ENCODE data around the gene RRM1.
"Not testable (repeated sequence)": the region's sequence is repeated elsewhere in the genome, so short reads cannot be mapped to it uniquely, and the experiment has no call there.

RRM1 gene

DNA sequence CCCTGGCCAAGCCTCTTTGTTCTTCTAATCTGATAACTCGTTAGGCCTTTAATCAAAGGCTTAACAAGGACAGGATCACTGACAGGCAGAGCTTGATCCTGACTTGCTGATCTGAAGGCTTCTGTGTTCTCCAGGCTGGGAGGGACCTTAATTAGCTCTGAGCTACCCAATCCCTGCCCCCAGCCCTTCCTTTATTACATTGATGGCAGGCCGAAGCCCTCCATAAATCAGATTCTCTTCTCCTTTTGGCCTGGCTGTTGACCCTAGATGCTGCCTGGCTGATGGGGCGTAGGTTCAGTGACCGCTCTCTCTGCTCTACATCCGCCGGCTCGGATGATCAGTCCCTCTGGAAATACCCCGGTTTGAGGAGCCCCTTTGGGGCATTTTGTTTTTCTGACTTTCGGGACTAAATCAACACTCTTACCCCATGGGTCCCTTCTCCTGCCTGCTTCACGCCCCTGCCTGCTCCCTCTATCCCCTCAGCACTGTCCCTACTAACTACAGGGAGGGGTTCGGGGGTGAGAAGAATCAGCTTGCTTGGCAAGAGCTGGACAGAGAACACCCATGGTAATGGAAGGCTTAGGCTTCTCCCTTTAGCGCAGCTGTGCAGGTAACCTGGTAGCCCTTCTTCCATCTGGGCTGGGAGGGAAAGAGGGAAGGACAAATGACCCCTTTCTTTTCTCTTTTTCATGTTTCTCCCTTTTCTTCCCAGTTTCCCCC is 10.0 kb upstream of the RRM1 start:
- no peak for DNase-seq

DNA sequence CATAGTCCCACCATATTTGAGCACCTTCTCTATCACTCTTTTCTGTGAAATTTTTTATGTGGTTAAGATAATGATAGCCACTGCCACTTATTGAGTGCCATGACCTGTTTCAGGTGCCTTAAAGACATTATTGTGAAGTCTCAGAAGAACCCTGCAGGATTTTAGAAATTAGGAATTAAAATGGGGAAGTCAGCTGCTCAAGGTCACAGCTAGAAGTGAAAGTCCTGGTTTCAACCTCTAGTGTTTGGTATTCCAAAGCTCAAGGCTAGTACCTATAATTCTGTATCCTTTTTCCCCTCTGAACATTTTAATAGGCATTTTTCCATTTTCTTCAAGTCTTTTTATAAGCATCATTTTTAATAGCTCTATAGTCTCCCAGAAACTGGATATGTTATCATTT is 9.0 kb upstream of the RRM1 start:
- no peak for DNase-seq

DNA sequence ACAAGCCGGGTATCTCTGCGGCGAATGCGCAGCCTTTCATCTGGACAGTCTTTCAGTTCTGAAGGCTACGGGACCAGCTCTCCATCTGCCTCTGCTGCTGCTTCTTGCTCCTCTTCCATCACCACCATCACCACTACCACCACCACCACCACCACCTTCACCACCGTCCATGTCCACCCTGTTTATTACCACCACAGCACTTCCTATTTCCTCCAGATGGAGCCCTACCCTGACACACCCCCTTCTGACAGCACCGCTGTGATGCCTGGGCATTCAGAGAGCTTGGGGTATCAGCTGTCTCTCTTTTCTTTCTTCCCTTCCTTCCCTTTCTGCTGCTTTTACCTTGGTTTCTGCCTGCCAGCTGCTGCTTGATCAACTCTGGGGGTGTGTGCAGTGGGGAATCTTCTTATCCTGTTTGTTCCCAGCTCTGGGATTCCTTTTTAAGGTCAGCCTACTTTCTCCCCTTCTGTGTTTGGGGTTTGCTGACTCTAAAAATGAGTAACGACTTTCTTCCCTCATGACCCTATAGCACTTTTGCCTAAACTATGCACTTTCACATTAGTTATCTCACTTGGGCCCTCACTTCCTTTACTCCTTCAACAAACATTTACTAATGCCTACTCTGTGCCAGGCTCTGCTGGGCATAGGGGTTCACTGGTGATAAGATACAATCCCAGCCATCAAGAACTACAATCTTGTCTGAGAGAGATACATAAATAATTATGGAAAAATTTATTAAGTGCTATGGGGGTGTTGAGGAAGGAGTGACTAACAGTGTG is 7.8 kb upstream of the RRM1 start:
- no peak for DNase-seq

DNA sequence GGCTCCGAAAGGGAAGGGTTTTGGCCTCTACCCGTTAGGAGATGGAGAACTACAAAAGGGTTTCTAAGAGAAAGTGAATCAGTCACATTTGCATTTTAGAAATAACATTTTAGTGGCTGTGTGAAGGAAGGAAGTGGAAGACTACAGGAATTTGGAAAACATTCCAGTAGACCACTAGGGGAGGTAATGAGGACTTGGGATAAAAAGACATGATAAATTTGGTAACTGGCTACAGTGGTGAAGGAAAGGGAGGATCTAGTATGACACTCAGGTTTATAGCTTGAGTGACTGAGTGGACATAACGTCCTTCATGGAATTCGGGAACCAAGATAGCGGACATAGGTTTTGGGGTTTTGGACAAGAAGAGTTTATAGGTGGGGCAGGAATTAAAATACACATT is 7.0 kb upstream of the RRM1 start:
- DNase-seq: no peak

DNA sequence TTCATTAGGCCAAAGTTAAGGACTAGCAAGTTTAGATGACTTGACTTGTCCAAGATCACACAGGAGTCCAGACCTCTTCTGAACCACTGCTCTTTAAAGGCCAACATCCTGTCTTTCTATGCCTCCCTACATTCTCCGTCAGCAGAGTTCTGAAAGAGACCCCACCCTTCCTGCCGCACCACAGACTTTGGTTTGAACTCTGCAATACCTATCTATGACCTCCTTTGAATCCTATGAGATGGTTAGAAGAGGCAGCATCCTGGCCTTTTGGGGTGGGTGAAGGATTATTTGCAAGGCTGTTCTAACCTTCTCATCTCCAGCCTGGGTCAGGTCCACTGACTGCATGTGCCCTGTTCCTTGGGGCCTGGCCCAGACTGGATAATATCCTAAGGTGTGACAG is 4.3 kb upstream of the RRM1 start:
- DNase-seq: peak in 2 of 4 experiments; percentile 27 to 28

DNA sequence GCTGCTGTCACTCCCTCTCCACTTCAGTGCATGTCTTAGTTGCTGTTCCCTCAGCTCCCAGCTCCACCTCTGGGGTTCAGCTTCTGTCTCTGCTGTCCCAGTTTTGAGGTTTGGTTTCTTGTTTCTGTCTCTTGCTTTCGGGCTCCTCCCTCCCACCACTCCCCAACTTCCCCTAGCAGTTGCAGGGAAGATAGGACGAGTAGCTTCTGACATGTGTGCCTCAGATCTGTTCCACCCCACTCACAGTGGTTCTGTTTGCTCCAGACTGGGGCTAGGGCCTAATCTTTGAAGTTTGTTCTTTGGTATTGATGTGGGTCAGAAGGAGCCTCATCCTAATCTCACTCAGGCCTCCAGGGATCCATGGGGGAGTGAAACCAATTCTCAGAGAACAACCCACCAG is 2.6 kb upstream of the RRM1 start:
- no peak for DNase-seq

DNA sequence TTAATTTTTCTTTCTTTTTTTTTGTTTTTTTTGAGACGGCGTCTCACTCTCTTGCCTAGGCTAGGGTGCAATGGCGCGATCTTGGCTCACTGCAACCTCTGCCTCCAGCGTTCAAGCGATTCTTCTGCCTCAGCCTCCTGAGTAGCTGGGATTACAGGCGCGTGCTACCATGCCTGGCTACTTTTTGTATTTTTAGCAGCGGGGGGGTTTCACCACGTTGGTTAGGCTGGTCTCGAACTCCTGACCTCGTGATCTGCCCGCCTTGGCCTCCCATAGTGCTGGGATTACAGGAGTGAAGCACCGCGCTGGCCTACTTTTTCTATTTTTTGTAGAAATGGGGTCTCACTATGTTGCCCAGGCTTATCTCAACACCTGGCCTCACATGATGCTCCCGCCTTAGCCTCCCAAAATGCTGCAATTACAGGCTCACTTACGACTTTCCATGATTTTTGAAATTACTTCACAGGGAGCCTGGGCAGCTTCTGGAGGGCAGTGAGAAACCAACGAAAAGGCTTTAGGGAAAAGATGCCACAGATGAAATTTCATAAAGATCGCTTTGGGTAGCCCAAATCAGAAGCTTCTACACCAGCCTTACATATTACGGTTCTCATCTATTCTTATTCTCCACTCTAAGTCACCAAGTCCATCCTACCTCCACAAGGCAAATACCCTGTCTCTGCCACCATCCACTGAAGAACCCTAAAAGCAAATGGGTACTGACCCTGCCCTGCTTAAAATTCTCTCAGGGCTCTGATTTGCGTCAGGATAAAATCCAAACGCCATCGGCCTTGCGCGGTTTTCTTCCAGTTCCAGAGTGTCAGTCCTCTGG is 866 bp upstream of the RRM1 start:
- no peak for DNase-seq

DNA sequence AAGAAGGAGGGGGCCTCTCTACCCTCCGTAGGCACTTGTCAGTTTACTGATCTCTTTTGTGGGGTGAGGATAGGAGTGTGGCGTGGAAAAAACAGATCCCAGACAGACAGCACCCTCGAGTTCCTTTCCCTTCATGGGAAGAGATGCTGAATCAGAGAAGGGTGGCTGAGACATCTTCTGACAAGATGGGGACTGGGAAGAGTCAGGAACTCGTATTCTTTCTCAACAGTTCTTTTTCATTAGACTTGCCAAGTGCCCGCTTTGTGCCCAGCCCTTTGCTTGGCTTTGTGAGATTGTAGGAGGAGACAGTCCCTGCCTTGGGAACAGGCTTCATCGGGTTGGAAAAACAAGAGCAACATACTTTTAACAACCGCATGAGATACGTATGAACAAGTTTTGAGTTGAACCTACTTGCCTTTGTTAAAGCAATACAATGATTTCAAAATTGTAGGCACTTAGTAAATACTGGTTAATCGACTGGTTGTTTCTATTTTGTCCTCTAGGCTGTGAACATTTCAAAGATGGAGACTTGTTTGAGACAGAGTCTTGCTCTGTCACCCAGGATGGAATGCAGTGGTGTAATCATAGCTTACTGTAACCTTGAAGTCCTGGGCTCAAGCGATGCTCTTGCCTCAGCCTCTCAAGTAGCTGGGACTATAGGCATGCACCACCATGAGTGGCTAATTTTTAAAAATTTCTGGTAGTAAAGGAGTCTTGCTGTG is 1.1 kb downstream of the RRM1 start:
- DNase-seq: no peak

DNA sequence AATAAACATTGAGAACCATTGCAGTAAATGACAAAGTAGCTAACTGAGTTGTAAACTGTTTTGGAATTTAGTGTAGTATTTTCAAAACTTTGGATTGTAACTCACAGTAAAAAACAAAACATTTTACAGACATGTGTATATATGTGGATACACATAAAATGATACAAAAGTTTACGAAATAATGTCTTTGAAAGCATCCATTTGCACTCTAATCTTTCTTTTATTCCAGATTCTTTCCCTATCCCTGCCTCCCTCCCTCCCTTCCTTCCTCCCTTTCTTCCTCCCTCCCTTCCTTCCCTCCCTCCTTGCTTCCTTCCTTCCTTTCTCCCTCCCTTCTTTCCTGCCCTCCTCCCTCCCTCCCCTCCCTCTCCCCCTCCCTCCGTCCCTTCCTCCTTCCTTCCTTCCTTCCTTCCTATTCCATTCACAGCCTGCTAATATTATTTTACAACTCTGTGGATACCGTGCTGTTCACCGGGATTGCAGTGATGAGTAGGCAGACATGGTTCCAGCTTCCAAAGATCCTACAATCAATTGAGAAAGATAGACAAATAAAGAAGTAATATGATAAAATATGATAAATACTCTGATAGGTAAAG is 3.5 kb downstream of the RRM1 start:
- no peak for DNase-seq

DNA sequence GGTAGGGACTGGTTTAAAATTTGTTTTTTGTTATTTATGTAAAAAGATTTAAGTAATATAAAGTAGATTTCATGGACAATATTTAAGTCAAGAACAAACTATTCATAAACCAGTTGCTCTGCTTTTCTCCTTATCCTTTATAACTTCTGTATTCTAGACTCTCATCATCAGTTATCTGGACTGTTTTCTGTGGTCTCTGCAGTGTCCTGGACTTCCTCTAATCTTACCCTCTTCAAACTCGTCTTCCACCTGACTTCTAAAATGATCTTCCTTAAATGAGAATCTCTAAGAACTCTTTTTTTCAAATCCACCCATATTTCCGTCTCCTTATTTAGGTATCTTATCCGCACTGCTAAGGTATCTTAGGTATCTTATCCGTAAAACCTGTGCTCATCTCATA is 8.1 kb downstream of the RRM1 start:
- no peak for DNase-seq

DNA sequence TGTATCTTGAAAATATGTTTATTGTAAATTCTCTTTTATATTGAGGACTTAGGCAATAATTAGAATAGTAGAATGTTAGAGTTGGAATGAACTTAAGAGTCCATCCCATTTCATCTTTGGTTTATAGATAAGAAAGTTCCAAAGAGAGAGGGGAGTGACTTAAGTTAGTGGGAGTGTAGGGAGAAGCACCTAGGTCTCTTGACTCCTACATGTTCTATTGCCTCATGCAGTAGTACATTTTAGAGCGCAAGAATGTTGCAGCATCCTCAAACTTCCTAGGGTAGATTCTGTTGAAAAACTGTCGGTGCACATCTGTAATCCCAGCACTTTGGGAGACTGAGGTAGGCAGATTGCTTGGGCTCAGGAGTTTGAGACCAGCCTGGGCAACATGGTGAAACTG is 8.7 kb downstream of the RRM1 start:
- DNase-seq: no peak

DNA sequence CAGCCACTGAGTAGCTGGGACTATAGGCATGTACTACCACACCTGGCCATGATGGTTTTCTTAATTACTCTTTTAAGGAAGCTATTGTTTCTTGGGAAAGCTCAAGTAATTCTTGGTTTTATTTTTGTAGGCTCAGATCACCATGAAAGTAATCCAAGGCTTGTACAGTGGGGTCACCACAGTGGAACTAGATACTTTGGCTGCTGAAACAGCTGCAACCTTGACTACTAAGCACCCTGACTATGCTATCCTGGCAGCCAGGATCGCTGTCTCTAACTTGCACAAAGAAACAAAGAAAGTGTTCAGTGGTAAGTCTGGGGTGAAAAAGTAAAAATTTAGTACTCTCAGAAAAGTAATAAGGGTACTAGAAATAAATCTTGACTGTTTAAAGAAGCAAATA is 11.3 kb downstream of the RRM1 start:
- no peak for DNase-seq

DNA sequence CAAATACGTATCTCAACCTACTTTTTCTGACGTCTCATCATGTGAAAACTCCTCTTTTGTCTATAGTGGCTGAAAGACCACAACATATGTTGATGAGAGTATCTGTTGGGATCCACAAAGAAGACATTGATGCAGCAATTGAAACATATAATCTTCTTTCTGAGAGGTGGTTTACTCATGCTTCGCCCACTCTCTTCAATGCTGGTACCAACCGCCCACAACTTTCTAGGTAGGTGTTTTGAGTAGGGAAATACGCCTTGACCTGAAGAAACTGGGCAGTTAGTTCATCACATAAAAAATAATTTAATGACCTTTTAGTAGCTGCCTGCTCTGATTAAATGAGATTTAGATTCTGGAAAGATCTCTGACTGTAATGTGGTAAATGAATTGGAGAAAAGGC is 17.2 kb downstream of the RRM1 start:
- DNase-seq: no peak

DNA sequence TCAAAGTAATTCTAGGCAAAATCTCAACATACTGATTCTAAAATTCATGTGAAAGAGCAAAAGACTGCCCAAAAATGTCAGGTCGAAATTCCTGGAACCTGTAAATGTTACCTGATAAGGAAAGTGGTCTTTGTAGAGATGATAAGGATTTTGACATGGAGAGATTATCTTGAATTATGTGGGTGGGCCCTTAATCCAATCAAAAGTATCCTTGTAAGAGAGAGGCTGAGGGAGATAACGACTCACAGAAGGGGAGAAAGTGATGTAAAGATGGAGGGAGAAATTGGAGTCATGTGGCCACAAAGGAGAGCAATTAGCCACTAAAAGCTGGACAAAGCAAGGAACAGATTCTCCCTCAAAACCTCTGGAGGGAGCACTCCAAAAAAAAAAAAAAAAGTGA is 20.5 kb downstream of the RRM1 start:
- DNase-seq: no peak

DNA sequence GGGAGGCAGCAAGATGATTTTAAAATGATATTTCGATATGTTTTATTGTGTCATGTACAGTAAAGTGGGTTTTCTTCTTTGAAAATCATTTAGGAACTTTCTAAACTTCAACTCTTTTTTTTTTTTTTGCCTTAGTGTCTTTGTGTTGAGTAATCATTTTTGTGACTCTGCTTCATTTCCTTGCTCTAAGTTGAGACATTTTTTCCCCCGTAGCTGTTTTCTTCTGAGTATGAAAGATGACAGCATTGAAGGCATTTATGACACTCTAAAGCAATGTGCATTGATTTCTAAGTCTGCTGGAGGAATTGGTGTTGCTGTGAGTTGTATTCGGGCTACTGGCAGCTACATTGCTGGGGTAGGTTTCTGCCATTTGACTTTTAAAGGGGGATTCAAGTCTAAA is 23.5 kb downstream of the RRM1 start:
- no peak for DNase-seq

DNA sequence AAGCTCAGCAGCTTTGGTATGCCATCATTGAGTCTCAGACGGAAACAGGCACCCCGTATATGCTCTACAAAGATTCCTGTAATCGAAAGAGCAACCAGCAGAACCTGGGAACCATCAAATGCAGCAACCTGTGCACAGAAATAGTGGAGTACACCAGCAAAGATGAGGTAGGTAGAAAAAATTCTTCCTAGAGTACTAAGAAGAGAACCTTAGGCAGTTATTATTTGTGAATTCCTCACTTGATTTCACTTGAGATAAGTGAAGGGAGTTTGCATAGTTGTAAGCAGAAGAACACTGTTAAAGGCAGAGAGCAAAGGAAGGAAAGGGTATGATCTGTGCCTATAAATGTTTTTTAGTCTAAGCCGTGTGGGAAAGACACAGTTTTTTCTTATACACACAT is 28.6 kb downstream of the RRM1 start:
- DNase-seq: no peak

DNA sequence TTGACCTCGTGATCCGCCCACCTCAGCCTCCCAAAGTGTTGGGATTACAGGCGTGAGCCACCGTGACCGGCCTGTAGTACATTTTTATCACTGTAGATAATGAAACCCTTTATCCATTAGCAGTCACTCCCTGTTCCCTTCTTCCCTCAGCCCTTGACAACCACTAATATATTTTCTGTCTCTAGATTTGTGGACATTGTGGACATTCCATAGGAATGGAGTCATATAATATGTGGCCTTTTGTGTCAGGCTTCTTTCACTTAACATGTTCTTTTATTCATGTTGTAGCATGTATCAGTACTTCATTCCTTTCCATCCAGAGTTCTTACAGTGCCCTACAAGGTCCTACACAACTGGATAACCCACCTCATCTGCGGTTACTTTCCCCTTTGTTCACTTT is 30.5 kb downstream of the RRM1 start:
- no peak for DNase-seq

DNA sequence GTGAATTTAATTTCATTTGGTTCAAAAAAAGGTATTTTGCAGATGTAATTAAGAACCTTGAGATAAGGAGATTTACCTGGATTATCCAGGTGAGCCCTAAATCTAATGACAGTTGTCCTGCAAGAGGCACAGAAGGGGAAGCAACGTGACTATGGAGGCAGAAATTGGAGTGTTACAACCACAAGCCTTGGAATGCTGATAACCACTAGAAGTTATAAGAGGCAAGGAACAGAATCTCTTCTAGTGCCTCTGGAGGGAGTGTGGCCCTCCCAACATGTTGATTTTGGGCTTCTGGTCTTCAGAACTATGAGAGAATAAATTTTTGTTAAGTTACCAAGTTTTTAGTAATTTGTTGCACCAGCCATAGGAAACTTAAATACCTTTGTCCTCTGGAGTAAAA is 32.8 kb downstream of the RRM1 start:
- no peak for DNase-seq

DNA sequence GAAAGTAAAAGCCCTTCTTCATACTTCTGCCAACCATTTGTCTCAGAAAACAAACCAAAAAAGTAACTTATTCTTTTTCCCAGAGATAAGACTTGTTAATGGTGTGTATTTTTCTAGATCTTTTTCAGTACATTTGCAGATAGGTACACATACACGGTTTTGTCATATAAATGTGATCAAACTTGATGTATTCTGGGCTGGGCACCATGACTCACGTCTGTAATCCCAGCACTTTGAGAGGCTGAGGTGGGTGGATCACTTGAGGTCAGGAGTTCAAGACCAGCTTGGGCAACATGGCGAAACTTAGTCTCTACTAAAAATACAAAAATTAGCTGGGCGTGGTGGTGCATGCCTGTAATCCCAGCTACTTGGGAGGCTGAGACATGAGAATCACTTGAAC is 35.6 kb downstream of the RRM1 start:
- DNase-seq: not testable (repeated sequence)

DNA sequence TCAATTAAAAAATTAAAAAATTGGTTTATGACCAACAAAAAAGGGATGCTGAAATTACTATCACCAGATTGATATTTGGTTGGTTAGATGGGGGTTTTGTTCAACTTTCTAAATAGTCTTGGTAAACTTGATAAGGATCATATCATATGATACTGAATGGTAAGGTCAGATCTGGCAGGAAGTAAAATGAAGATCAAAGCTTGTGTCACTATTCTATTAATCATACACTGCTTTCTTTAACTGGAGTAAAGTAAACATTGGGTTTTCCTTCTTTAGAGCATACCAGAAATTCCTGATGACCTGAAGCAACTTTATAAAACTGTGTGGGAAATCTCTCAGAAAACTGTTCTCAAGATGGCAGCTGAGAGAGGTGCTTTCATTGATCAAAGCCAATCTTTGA is 40.2 kb downstream of the RRM1 start:
- DNase-seq: no peak

DNA sequence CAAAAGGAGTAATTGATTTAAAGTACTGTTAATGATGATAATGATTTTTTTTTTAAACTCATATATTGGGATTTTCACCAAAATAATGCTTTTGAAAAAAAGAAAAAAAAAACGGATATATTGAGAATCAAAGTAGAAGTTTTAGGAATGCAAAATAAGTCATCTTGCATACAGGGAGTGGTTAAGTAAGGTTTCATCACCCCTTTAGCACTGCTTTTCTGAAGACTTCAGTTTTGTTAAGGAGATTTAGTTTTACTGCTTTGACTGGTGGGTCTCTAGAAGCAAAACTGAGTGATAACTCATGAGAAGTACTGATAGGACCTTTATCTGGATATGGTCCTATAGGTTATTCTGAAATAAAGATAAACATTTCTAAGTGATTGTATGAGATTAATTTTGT is 43.9 kb downstream of the RRM1 start:
- no peak for DNase-seq

DNA sequence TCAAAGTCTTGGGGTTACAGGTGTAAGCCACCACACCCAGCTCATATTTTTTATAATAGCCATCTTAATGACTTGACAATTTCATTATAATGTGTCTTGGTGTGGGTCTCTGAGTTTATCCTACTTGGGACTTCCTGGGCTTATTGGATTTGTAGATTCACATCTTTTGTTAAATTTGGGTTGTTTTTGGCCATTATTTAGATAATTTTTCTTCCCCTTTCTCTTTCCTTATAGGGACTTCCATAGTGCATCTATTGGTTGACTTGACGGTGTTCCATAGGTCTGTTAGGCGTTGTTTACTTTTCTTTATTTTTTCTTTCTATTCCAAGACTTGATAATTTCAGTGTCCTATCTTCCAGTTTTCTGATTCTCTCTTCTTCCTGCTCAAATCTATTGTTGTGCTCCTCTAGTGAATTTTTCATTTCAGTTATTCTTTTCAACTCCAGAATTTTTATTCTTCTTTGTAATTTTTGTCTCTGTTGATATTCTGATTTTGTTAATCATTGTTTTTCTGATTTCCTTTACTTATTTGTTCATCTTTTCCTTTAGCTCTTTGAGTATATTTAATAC is 45.6 kb downstream of the RRM1 start:
- DNase-seq: no peak
